Suprapubic skin (tissue), 4 donors: Measurements from ENCODE around the gene ABCA6. TPM values are rescaled to one million over a fixed set of nuclear protein-coding genes. Genes with fewer than 3 reads are reported as not detected.

Source experiments
- DNase-seq, 2 donors: peaks; one replicate each; pipeline ENCODE4 v3.0.0-alpha.2; 2019; ENCODE audit warnings: low spot score in 2 of 2
- H3K27ac ChIP-seq: fragments of 200-600 bp; sonication (generic); one replicate; pipeline ENCODE4 v1.5.1; 2019
- H3K27me3 ChIP-seq: fragments of 200-600 bp; sonication (generic); one replicate; pipeline ENCODE4 v1.5.1; 2019
- H3K36me3 ChIP-seq: fragments of 200-600 bp; sonication (generic); one replicate; pipeline ENCODE4 v1.5.1; 2019
- H3K4me1 ChIP-seq: fragments of 200-600 bp; sonication (generic); one replicate; pipeline ENCODE4 v1.5.1; 2019
- H3K4me3 ChIP-seq: fragments of 200-600 bp; sonication (generic); one replicate; pipeline ENCODE4 v1.5.1; 2019; ENCODE audit warnings: mild to moderate bottlenecking
- H3K9me3 ChIP-seq: fragments of 200-600 bp; sonication (generic); one replicate; pipeline ENCODE4 v1.5.1; 2019
- CTCF ChIP-seq, 2 donors: fragments of 200-600 bp in 1 of 2; fragments of 450-650 bp in 1 of 2; sonication (generic) in 1 of 2; IDR thresholded peaks; one replicate each; pipeline ENCODE4 v1.5.1; 2016 to 2019; ENCODE audit warnings: antibody characterized with exemption in 2 of 2, mild to moderate bottlenecking in 1 of 2, moderate library complexity in 1 of 2
- EP300 ChIP-seq: sonication (generic); formaldehyde crosslinking; IDR thresholded peaks from one replicate; pipeline ENCODE4 v1.6.1; 2017; ENCODE audit warnings: antibody characterized with exemption
- POLR2A ChIP-seq, 2 donors: fragments of 450-650 bp; IDR thresholded peaks; one replicate each; pipeline ENCODE4 v1.6.1; 2017; ENCODE audit warnings: antibody characterized with exemption in 2 of 2, mild to moderate bottlenecking in 2 of 2, moderate library complexity in 2 of 2
- POLR2AphosphoS5 ChIP-seq, 3 donors: sonication (generic); formaldehyde crosslinking; IDR thresholded peaks; one replicate each; pipeline ENCODE4 v1.6.1; 2017; ENCODE audit warnings: antibody characterized with exemption in 3 of 3
- WGBS: methylation state at CpG from one replicate; pipeline ENCODE4 v1.1.5; 2018; 5-methylcytosine and 5-hydroxymethylcytosine counted together
- total RNA-seq, 4 donors: library from RNA; depleted of rRNA; stranded (reverse); fragments of >200 nt; gene quantifications; one replicate each; pipeline ENCODE4 v1.1.0, GENCODE V29; 2016

ABCA6 gene
- total RNA-seq, 4 donors from 2014 or later = 6.6 to 43.0 (median 17.8) TPM

GRCh38 chr17:69096541-69096940 lies 45.2 kb downstream of the ABCA6 start:
- H3K4me1 ChIP-seq = no peaks in the 10 kb centered on the region
- H3K36me3 ChIP-seq = peaks cover 31% of the 10 kb centered on the region
- TF ChIP-seq CTCF (IDR thresholded peaks at IDR 0.05) = no peak
- TF ChIP-seq POLR2AphosphoS5 (IDR thresholded peaks at IDR 0.05) = no peak
- TF ChIP-seq EP300 = no peak
- no peak for TF ChIP-seq POLR2A (IDR thresholded peaks at IDR 0.05)
- 78% methylated on average over 1 of the region's 1 CpG for WGBS
- DNase-seq = no peak
- H3K27ac ChIP-seq = no peak overlapping the region
- no peaks in the 10 kb centered on the region for H3K27me3 ChIP-seq
- H3K9me3 ChIP-seq = no peaks in the 10 kb centered on the region
- no peak overlapping the region for H3K4me3 ChIP-seq

DNA sequence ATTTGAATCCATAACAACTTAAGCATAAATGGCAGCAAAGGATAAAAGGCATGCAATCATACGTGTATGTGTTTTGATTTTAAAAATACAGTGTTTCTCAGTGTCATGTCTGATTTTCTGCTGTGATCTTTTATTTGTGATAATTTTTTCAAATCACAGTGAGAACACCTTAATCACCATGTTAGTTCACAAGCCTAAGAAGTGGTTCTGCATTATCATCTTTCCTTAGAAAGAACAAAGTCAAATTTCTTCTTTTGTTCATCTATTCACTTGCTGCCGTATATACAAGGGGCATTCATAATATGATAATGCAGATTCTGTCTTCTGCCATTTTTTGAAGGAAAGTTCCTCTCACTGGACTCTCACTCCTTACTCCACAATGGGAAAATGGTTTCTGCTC lies 47.7 kb downstream of the ABCA6 start:
- Histone ChIP-seq H3K9me3 (no peaks in the 10 kb centered on the region), H3K4me3 (no peak overlapping the region), H3K36me3 (peaks cover 19% of the 10 kb centered on the region), H3K4me1 (no peaks in the 10 kb centered on the region), H3K27ac (no peak overlapping the region), H3K27me3 (no peaks in the 10 kb centered on the region)
- no peak for TF ChIP-seq EP300
- no peak for TF ChIP-seq POLR2A (IDR thresholded peaks at IDR 0.05)
- no peak for TF ChIP-seq POLR2AphosphoS5 (IDR thresholded peaks at IDR 0.05)
- no peak for TF ChIP-seq CTCF (IDR thresholded peaks at IDR 0.05)
- WGBS = 94% methylated on average over 2 of the region's 2 CpGs
- no peak for DNase-seq

- WGBS = 66% methylated on average over 8 of the region's 8 CpGs
Measured at GRCh38 chr17:69093279-69093789, 48.4 kb downstream of the ABCA6 start.

GRCh38 chr17:69090365-69090764 lies 51.3 kb downstream of the ABCA6 start:
- no peak overlapping the region for H3K27ac ChIP-seq
- peaks cover 16% of the 10 kb centered on the region for H3K36me3 ChIP-seq
- no peaks in the 10 kb centered on the region for H3K27me3 ChIP-seq
- H3K4me3 ChIP-seq = no peak overlapping the region
- no peaks in the 10 kb centered on the region for H3K4me1 ChIP-seq
- WGBS = 82% methylated on average over 4 of the region's 4 CpGs
- TF ChIP-seq EP300 (no peak), CTCF (IDR thresholded peaks at IDR 0.05) (no peak), POLR2A (IDR thresholded peaks at IDR 0.05) (no peak), POLR2AphosphoS5 (IDR thresholded peaks at IDR 0.05) (no peak)
- no peaks in the 10 kb centered on the region for H3K9me3 ChIP-seq
- no peak for DNase-seq

More at GRCh38 chr17:69093279-69093789, 48.4 kb downstream of the ABCA6 start:
- Histone ChIP-seq H3K36me3 (peaks cover 19% of the 10 kb centered on the region), H3K27ac (no peak overlapping the region), H3K4me1 (no peaks in the 10 kb centered on the region), H3K9me3 (no peaks in the 10 kb centered on the region), H3K4me3 (no peak overlapping the region), H3K27me3 (no peaks in the 10 kb centered on the region)
- DNase-seq = no peak
- TF ChIP-seq EP300 (no peak), POLR2A (IDR thresholded peaks at IDR 0.05) (no peak), POLR2AphosphoS5 (IDR thresholded peaks at IDR 0.05) (no peak), CTCF (IDR thresholded peaks at IDR 0.05) (no peak)

DNA sequence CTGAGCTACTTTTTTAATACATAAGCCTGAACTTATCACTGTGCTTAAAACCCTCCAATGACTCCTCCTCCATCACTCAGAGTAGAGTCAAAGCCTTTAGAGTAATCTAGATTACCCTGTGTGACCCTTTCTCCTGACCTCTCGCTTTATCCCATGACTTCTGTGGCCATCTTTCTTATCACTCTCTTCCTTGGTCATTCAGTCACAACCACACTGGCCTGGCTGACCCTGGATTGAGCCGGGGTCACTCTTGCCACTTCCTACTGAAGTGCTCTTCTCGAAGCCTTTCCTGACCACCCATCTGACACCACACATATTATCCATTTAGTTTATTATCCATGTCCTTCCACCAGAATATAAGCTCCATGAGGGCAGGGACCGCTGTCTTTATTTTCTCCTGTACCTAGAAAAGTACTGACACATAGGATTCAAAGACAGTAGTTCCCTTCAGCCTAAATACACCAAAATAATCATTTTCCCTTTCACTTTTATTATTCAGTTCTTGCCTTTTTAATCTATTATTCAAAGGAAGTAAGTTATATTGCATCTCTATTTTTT lies 53.0 kb downstream of the ABCA6 start:
- WGBS = 88% methylated on average over 4 of the region's 4 CpGs
- Histone ChIP-seq H3K4me3 (no peak overlapping the region), H3K27me3 (no peaks in the 10 kb centered on the region), H3K36me3 (peaks cover 9% of the 10 kb centered on the region), H3K9me3 (no peaks in the 10 kb centered on the region), H3K4me1 (no peaks in the 10 kb centered on the region), H3K27ac (no peak overlapping the region)
- DNase-seq = no peak
- TF ChIP-seq POLR2AphosphoS5 (IDR thresholded peaks at IDR 0.05) (no peak), CTCF (IDR thresholded peaks at IDR 0.05) (no peak)
